ENCODE results near the gene CHCT1.

CHCT1 gene

GRCh38 chr17:60445144-60445543, 22.9 kb downstream of the CHCT1 start:
- intact Hi-C loops (cut with DNase I; ENCODE audit: low total_unique reads) = no loop called here
- DNase-seq = no peak
- no peak overlapping the region for H3K4me3 ChIP-seq
- H3K9me3 ChIP-seq = no peaks in the 10 kb centered on the region
- peaks cover 25 to 44% (median 39%) of the 10 kb centered on the region in 3 donors for H3K36me3 ChIP-seq
- H3K27ac ChIP-seq = no peak overlapping the region
- no peak for TF ChIP-seq CTCF (IDR thresholded peaks at IDR 0.05)
- H3K4me1 ChIP-seq = no peaks in the 10 kb centered on the region
- H3K27me3 ChIP-seq = no peaks in the 10 kb centered on the region

DNA sequence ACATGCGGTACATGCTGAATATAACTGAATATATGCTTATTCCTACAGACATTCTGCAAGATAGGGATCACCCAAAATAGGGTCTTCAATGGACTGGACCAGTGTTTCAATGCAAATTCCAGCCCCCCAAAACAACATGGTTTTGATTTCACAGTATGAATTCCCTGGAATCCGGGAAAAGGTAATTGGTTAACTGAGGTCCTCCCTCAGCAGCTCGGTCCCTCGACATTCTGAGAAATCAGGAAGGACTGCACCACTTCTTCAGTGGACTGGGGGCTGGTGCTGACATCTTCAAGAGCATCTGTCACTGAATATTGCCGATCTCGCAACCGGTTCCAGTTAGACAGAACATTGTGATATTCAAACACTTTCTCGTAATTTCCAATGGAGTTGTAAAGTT, 25.1 kb downstream of the CHCT1 start:
- Histone ChIP-seq H3K9me3 (no peaks in the 10 kb centered on the region), H3K27ac (no peak overlapping the region), H3K36me3 (peaks cover 43 to 62% (median 59%) of the 10 kb centered on the region in 3 donors), H3K4me1 (no peaks in the 10 kb centered on the region), H3K27me3 (no peaks in the 10 kb centered on the region), H3K4me3 (no peak overlapping the region)
- intact Hi-C loops (cut with DNase I; ENCODE audit: low total_unique reads) = no loop called here
- DNase-seq = no peak
- no peak for TF ChIP-seq CTCF (IDR thresholded peaks at IDR 0.05)

DNA sequence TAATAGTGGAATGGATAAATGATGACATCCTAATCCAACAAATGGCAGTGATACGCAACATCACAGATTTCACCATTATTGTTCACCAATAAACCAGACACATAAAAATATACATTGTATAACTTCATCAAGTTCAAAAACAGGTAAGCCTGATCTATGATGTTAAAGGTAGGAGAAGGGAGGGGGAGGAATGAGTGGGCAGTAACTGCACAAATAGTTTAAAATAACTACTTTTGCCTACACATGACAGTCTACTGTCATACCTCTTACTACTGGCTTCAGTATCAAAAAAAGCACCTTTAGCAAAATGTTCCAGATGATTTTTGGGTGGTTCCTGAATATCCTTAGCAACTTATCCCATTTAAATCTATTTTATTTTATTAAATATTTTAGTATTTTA, 28.8 kb downstream of the CHCT1 start:
- H3K9me3 ChIP-seq = no peaks in the 10 kb centered on the region
- H3K4me1 ChIP-seq = no peaks in the 10 kb centered on the region
- H3K27ac ChIP-seq = no peak overlapping the region
- no peaks in the 10 kb centered on the region for H3K27me3 ChIP-seq
- no peak for DNase-seq
- TF ChIP-seq CTCF (IDR thresholded peaks at IDR 0.05) = no peak
- H3K4me3 ChIP-seq = no peak overlapping the region
- H3K36me3 ChIP-seq = peaks cover 72 to 90% (median 82%) of the 10 kb centered on the region in 3 donors
- intact Hi-C loops (cut with DNase I; ENCODE audit: low total_unique reads) = no loop called here

DNA sequence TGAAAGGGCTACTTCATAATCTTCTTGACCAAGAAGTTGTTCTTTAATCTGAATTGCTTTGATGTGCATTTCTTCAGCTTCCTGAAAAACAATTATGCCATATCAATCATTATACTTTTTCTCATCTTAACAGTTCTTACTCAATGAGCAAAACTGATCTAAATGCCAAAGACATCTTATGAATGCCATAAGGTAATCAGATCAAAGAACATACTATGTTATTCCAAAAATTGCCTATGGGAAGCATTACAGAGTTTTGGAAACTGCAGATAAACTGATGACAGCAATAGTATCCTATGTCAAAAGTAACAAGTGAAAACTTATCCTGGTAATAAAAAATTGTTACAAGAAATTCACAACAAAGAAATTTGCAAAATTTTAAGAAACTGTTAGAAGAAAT, 29.7 kb downstream of the CHCT1 start:
- no peak overlapping the region for H3K4me3 ChIP-seq
- peaks cover 68 to 91% (median 82%) of the 10 kb centered on the region in 3 donors for H3K36me3 ChIP-seq
- H3K9me3 ChIP-seq = no peaks in the 10 kb centered on the region
- TF ChIP-seq CTCF (IDR thresholded peaks at IDR 0.05) = no peak
- no peak overlapping the region for H3K27ac ChIP-seq
- no peaks in the 10 kb centered on the region for H3K27me3 ChIP-seq
- no peak for DNase-seq
- intact Hi-C loops (cut with DNase I; ENCODE audit: low total_unique reads) = no loop called here
- no peaks in the 10 kb centered on the region for H3K4me1 ChIP-seq

DNA sequence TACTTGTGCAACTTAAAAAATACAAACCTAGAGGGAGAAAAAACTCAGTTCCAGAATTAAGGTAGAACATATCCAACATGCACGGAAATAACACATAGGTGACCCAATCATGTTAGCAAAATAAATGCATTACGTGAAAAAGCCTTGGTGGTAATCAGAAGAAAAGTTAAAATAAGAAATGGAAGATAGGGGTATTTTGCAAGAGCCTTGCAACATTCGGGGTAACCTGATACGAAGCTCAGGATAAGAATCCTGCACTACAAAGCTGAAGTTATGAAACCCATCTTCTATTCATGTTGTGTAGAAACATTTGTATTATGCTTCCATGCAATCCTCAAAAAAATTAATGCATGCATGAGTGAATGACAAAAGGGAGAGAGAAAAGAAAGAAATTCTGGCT, 33.1 kb downstream of the CHCT1 start:
- TF ChIP-seq CTCF (IDR thresholded peaks at IDR 0.05) = no peak
- no peak for DNase-seq
- intact Hi-C loops (cut with DNase I; ENCODE audit: low total_unique reads) = no loop called here
- Histone ChIP-seq H3K27ac (no peak overlapping the region), H3K36me3 (peaks cover 73 to 94% (median 84%) of the 10 kb centered on the region in 3 donors), H3K27me3 (no peaks in the 10 kb centered on the region), H3K4me1 (no peaks in the 10 kb centered on the region), H3K4me3 (no peak overlapping the region), H3K9me3 (no peaks in the 10 kb centered on the region)

DNA sequence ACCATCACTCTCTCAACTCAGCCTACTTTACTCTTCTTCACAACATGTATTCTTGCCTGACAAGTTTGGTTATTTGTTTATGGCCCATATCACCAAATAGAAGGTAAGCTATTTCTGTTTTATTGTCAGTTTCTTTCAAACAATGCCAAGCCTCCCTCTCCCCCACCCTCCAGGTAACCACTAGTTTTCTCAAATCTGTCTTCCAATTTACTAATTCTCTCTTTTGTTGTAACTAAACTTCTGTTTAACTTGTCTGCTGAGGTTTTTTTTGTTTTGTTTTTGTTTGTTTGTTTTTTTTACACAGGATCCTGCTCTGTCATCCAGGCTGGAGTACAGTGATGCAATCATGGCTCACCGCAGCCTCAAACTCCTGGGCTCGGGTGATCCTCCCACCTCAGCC, 34.9 kb downstream of the CHCT1 start:
- no peak overlapping the region for H3K4me3 ChIP-seq
- H3K36me3 ChIP-seq = peaks cover 68 to 90% (median 88%) of the 10 kb centered on the region in 3 donors
- TF ChIP-seq CTCF (IDR thresholded peaks at IDR 0.05) = no peak
- no peak for DNase-seq
- peaks cover 0 to under 1% (median 0%) of the 10 kb centered on the region in 4 donors for H3K4me1 ChIP-seq
- H3K9me3 ChIP-seq = no peaks in the 10 kb centered on the region
- no peaks in the 10 kb centered on the region for H3K27me3 ChIP-seq
- H3K27ac ChIP-seq = no peak overlapping the region
- intact Hi-C loops (cut with DNase I; ENCODE audit: low total_unique reads) = no loop called here
